ENCODE results near the gene SCAF1. TPM values are rescaled to one million over a fixed set of nuclear protein-coding genes. Genes with fewer than 3 reads are reported as not detected.

The SCAF1 gene
- total RNA-seq, 1 donor from 2014 or later: 105 TPM

- H3K27ac Mint-ChIP-seq (ENCODE audit: unreplicated experiment): peak overlapping the region; percentile 55
- DNase-seq (ENCODE audit: low read depth) (no peak), FAIRE-seq (no peak)
- Histone ChIP-seq H4K20me1 (ENCODE audit: insufficient read depth, low read length) (peaks cover 17% of the 10 kb centered on the region), H3K79me2 (ENCODE audit: insufficient read depth, low read length) (peaks cover 41% of the 10 kb centered on the region), H3K27ac (ENCODE audit: low read depth, low read length) (no peak overlapping the region), H3K9ac (ENCODE audit: low read length) (no peak overlapping the region), H2AFZ (ENCODE audit: low read depth, low read length) (no peak overlapping the region), H3K4me1 (ENCODE audit: insufficient read depth, low read length) (peaks cover 26% of the 10 kb centered on the region), H3K9me3 (ENCODE audit: insufficient read depth, low read depth, low read length) (no peaks in the 10 kb centered on the region), H3K27me3 (ENCODE audit: insufficient read depth, low read length) (no peaks in the 10 kb centered on the region), H3K4me3 (ENCODE audit: insufficient read depth, low read depth, low read length) (no peak overlapping the region), H3K4me2 (ENCODE audit: low read length) (peak overlapping the region; percentile 94), H3K36me3 (ENCODE audit: insufficient read depth, low read length) (peaks cover 6% of the 10 kb centered on the region)
- no peaks in the 10 kb centered on the region for H3K9me3 Mint-ChIP-seq (ENCODE audit: unreplicated experiment)
- no peak for TF ChIP-seq CTCF (IDR thresholded peaks at IDR 0.05; ENCODE audit: insufficient read depth, low read depth, low read length)
- TF ChIP-seq EZH2 (IDR thresholded peaks at IDR 0.05; ENCODE audit: insufficient read depth, low read length): no peak
- H3K4me3 Mint-ChIP-seq (ENCODE audit: unreplicated experiment): peak overlapping the region; percentile 100
- no peaks in the 10 kb centered on the region for H3K27me3 Mint-ChIP-seq (ENCODE audit: low read depth, unreplicated experiment)
- H3K36me3 Mint-ChIP-seq (ENCODE audit: low read depth, unreplicated experiment): peaks cover 12% of the 10 kb centered on the region
- peaks cover 9% of the 10 kb centered on the region for H3K4me1 Mint-ChIP-seq (ENCODE audit: low read depth, unreplicated experiment)
These were observed 25.5 kb downstream of the SCAF1 start for GRCh38 chr19:49667473-49667872.

- Histone ChIP-seq H3K36me3 (ENCODE audit: insufficient read depth, low read length) (no peaks in the 10 kb centered on the region), H3K4me3 (ENCODE audit: insufficient read depth, low read depth, low read length) (no peak overlapping the region), H3K27me3 (ENCODE audit: insufficient read depth, low read length) (no peaks in the 10 kb centered on the region), H3K9me3 (ENCODE audit: insufficient read depth, low read depth, low read length) (no peaks in the 10 kb centered on the region), H3K4me2 (ENCODE audit: low read length) (no peak overlapping the region), H4K20me1 (ENCODE audit: insufficient read depth, low read length) (no peaks in the 10 kb centered on the region), H3K79me2 (ENCODE audit: insufficient read depth, low read length) (peaks cover 26% of the 10 kb centered on the region), H3K9ac (ENCODE audit: low read length) (no peak overlapping the region), H3K27ac (ENCODE audit: low read depth, low read length) (no peak overlapping the region), H2AFZ (ENCODE audit: low read depth, low read length) (no peak overlapping the region), H3K4me1 (ENCODE audit: insufficient read depth, low read length) (peaks cover 19% of the 10 kb centered on the region)
- Mint-ChIP-seq H3K4me3 (ENCODE audit: unreplicated experiment) (no peak overlapping the region), H3K27me3 (ENCODE audit: low read depth, unreplicated experiment) (no peaks in the 10 kb centered on the region), H3K36me3 (ENCODE audit: low read depth, unreplicated experiment) (peaks cover 8% of the 10 kb centered on the region), H3K27ac (ENCODE audit: unreplicated experiment) (peak overlapping the region; percentile 41), H3K4me1 (ENCODE audit: low read depth, unreplicated experiment) (peaks cover 6% of the 10 kb centered on the region), H3K9me3 (ENCODE audit: unreplicated experiment) (no peaks in the 10 kb centered on the region)
- TF ChIP-seq EZH2 (IDR thresholded peaks at IDR 0.05; ENCODE audit: insufficient read depth, low read length) (no peak), CTCF (IDR thresholded peaks at IDR 0.05; ENCODE audit: insufficient read depth, low read depth, low read length) (no peak)
- DNase-seq (ENCODE audit: low read depth) (no peak), FAIRE-seq (no peak)
These were observed 27.5 kb downstream of the SCAF1 start for GRCh38 chr19:49669516-49669915.

- Mint-ChIP-seq H3K4me3 (ENCODE audit: unreplicated experiment) (peak overlapping the region; percentile 75), H3K27ac (ENCODE audit: unreplicated experiment) (peak overlapping the region; percentile 18), H3K9me3 (ENCODE audit: unreplicated experiment) (no peaks in the 10 kb centered on the region), H3K27me3 (ENCODE audit: low read depth, unreplicated experiment) (no peaks in the 10 kb centered on the region), H3K36me3 (ENCODE audit: low read depth, unreplicated experiment) (peaks cover 7% of the 10 kb centered on the region), H3K4me1 (ENCODE audit: low read depth, unreplicated experiment) (peaks cover 2% of the 10 kb centered on the region)
- DNase-seq (ENCODE audit: low read depth) (peak; percentile 31), FAIRE-seq (no peak)
- Histone ChIP-seq H3K27ac (ENCODE audit: low read depth, low read length) (no peak overlapping the region), H3K9me3 (ENCODE audit: insufficient read depth, low read depth, low read length) (no peaks in the 10 kb centered on the region), H4K20me1 (ENCODE audit: insufficient read depth, low read length) (no peaks in the 10 kb centered on the region), H3K4me1 (ENCODE audit: insufficient read depth, low read length) (peaks cover 5% of the 10 kb centered on the region), H3K9ac (ENCODE audit: low read length) (peak overlapping the region; percentile 71), H3K4me2 (ENCODE audit: low read length) (peak overlapping the region; percentile 81), H3K27me3 (ENCODE audit: insufficient read depth, low read length) (no peaks in the 10 kb centered on the region), H3K79me2 (ENCODE audit: insufficient read depth, low read length) (peaks cover 9% of the 10 kb centered on the region), H2AFZ (ENCODE audit: low read depth, low read length) (peak overlapping the region; percentile 88), H3K4me3 (ENCODE audit: insufficient read depth, low read depth, low read length) (peak overlapping the region; percentile 37), H3K36me3 (ENCODE audit: insufficient read depth, low read length) (no peaks in the 10 kb centered on the region)
- no peak for TF ChIP-seq EZH2 (IDR thresholded peaks at IDR 0.05; ENCODE audit: insufficient read depth, low read length)
- peak; percentile 93 for TF ChIP-seq CTCF (IDR thresholded peaks at IDR 0.05; ENCODE audit: insufficient read depth, low read depth, low read length)
These were observed 30.3 kb downstream of the SCAF1 start for GRCh38 chr19:49672131-49672919.

Measured in astrocyte (in vitro differentiated cells and primary cell).